ENCODE results near the gene DENND5A.

DNA sequence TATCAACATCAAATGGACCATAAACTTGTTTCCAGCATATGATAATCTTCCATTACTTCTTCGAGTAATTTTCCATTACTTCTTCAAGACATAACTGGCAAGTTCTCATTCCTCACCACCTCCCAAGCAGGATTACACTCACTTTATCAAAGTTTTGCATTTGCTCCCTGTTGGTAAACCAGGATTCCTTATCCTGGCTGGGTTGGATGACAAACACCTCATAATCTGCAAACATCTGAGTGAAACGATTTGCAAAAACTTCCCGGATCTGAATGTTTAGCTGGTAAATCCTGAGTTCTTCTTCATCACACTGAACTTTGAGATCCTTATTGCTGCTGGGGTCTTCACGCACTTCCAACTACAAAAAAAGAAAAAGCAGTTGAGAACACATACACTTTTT lies 86.4 kb downstream of the DENND5A start:
- TF ChIP-seq, protein P1, sequence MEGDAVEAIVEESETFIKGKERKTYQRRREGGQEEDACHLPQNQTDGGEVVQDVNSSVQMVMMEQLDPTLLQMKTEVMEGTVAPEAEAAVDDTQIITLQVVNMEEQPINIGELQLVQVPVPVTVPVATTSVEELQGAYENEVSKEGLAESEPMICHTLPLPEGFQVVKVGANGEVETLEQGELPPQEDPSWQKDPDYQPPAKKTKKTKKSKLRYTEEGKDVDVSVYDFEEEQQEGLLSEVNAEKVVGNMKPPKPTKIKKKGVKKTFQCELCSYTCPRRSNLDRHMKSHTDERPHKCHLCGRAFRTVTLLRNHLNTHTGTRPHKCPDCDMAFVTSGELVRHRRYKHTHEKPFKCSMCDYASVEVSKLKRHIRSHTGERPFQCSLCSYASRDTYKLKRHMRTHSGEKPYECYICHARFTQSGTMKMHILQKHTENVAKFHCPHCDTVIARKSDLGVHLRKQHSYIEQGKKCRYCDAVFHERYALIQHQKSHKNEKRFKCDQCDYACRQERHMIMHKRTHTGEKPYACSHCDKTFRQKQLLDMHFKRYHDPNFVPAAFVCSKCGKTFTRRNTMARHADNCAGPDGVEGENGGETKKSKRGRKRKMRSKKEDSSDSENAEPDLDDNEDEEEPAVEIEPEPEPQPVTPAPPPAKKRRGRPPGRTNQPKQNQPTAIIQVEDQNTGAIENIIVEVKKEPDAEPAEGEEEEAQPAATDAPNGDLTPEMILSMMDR (IDR thresholded peaks at IDR 0.05; ENCODE audit: borderline replicate concordance, extremely low read depth, low read length, poor library complexity, severe bottlenecking) = no peak
- no peak for TF ChIP-seq EZH2 (IDR thresholded peaks at IDR 0.05; ENCODE audit: borderline replicate concordance, low read depth, low read length, severe bottlenecking)
